Uterus (tissue), 2 donors: ENCODE data around the gene FLNB.

Experiments used
- CTCF ChIP-seq, 4 experiments: fragments of 200-600 bp in 2 of 4; fragments of 450-650 bp in 2 of 4; sonication (generic) in 2 of 4; IDR thresholded peaks; one replicate each; pipeline ENCODE4 v1.5.1; 2016 to 2019; ENCODE audit warnings: antibody characterized with exemption in 4 of 4, mild to moderate bottlenecking in 2 of 4, moderate library complexity in 1 of 4
- POLR2A ChIP-seq, 2 donors: fragments of 450-650 bp; IDR thresholded peaks; one replicate each; pipeline ENCODE4 v1.6.1; 2016; ENCODE audit warnings: antibody characterized with exemption in 2 of 2, mild to moderate bottlenecking in 1 of 2, moderate library complexity in 1 of 2

- no peak for TF ChIP-seq CTCF (IDR thresholded peaks at IDR 0.05)
- no peak for TF ChIP-seq POLR2A (IDR thresholded peaks at IDR 0.05)
These were observed 147.6 kb downstream of the FLNB start for GRCh38 chr3:58155838-58156237.
